Heart left ventricle (tissue), 13 donors: Measurements from ENCODE around the gene PKLR.

Source experiments
- POLR2A ChIP-seq, 2 donors: fragments of 450-650 bp; IDR thresholded peaks; one replicate each; pipeline ENCODE4 v1.6.1; 2017; ENCODE audit warnings: antibody characterized with exemption in 2 of 2, mild to moderate bottlenecking in 2 of 2, moderate library complexity in 2 of 2
- TF ChIP-seq, protein P1 (sequence below), 12 donors: fragments of 200-600 bp; sonication (generic) in 4 of 12; IDR thresholded peaks; one replicate each; pipeline versions ENCODE4 v1.5.0 to v1.8.0; 2018 to 2022; ENCODE audit warnings: antibody characterized with exemption in 12 of 12, mild to moderate bottlenecking in 5 of 12
- donor health status: ischemic (EF 13 %, LVEDD 7.1; RV severe dilation, severe dysfunction).
- donor health status: DM: no; HTN: yes; CAD: no.
- donor health status: DM: no; HTN: no; CAD: no.
- donor health status: ischemic (EF 25% LVEDD 6.9; RV normal size, moderate dysfunction).
- donor health status: ischemic (EF 25% LVEDD 5.7; RV mildly dilated, moderate dysfunction).
- donor health status: ischemic (EF 35%, LVEDD 5.7; RV mildly dilated, moderate dysfunction).
- donor health status: nonischemic (EF 11% LVEDD 7.7; RV severe dilation, severe dysfunction).
- donor health status: DM: yes; HTN: yes; CAD: no.
- donor health status: PGD.
- donor health status: ischemic (EF 29% LVEDD 5.4; RV normal size, mild dysfunction).
- donor health status: nonischemic (EF 23%, LVEDD 6.1; RV moderate dilation, normal function).

DNA sequence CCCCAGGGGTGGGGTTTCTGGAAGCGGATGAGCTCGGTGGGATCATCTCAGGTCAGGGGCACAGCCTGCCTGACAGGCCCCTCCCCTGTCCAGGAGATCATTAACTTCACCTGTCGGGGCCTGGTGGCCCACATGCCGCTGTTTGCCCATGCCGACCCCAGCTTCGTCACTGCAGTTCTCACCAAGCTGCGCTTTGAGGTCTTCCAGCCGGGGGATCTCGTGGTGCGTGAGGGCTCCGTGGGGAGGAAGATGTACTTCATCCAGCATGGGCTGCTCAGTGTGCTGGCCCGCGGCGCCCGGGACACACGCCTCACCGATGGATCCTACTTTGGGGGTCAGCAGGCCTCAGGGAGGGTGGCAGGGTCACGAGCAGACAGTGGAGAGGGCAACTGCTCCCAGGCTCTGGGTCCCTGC lies 15.6 kb downstream of the PKLR start:
- TF ChIP-seq, protein P1, sequence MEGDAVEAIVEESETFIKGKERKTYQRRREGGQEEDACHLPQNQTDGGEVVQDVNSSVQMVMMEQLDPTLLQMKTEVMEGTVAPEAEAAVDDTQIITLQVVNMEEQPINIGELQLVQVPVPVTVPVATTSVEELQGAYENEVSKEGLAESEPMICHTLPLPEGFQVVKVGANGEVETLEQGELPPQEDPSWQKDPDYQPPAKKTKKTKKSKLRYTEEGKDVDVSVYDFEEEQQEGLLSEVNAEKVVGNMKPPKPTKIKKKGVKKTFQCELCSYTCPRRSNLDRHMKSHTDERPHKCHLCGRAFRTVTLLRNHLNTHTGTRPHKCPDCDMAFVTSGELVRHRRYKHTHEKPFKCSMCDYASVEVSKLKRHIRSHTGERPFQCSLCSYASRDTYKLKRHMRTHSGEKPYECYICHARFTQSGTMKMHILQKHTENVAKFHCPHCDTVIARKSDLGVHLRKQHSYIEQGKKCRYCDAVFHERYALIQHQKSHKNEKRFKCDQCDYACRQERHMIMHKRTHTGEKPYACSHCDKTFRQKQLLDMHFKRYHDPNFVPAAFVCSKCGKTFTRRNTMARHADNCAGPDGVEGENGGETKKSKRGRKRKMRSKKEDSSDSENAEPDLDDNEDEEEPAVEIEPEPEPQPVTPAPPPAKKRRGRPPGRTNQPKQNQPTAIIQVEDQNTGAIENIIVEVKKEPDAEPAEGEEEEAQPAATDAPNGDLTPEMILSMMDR (IDR thresholded peaks at IDR 0.05): no peak
- TF ChIP-seq POLR2A (IDR thresholded peaks at IDR 0.05): no peak
